Panc1 (cell line): ENCODE data around the gene EPN2. TPM values are rescaled to one million over a fixed set of nuclear protein-coding genes. Genes with fewer than 3 reads are reported as not detected.

Source experiments
- ATAC-seq: fragments of 200-7000 bp; cut with Tn5 transposase; 2 replicates; pipeline ENCODE4 v1.9.1; 2020; ENCODE audit warnings: mild to moderate bottlenecking, moderate library complexity
- BruUV-seq: library from RNA; stranded (reverse); fragments of 400-500 nt; replicated peaks from 2 replicates; lab custom pipeline; 2021; lab: Mats Ljungman, UMichigan
- CTCF ChIA-PET: fragments of 300-600 bp; sonication (Branson Sonifier 250); formaldehyde crosslinking; loops from one replicate; lab custom pipeline; 2022; ENCODE audit warnings: antibody characterized with exemption; lab: Charles Lee
- POLR2A ChIA-PET: fragments of 300-600 bp; sonication (Branson Sonifier 250); formaldehyde crosslinking; loops from one replicate; lab custom pipeline; 2022; ENCODE audit warnings: antibody characterized with exemption; lab: Charles Lee
- DNase-seq: peaks from one replicate; pipeline ENCODE4 v3.0.0-alpha.2; 2010; ENCODE audit warnings: low read depth, low spot score
- H3K27ac ChIP-seq: 2 replicates; pipeline ENCODE4 v1.5.1; 2011; ENCODE audit warnings: mild to moderate bottlenecking, low read length, inconsistent platforms
- H3K27me3 ChIP-seq: fragments of 200-500 bp; sonication (Bioruptor generic); 2 replicates; pipeline ENCODE4 v1.6.0; 2014; ENCODE audit warnings: low read length, inconsistent platforms; ENCODE audit not compliant: control insufficient read depth, insufficient read depth
- H3K36me3 ChIP-seq: fragments of 200-500 bp; sonication (Bioruptor generic); 2 replicates; pipeline ENCODE4 v1.5.1; 2014; ENCODE audit warnings: inconsistent platforms, mild to moderate bottlenecking, low read length, moderate library complexity; ENCODE audit not compliant: control insufficient read depth, insufficient read depth
- H3K4me1 ChIP-seq: 2 replicates; pipeline ENCODE4 v1.5.1; 2011; ENCODE audit warnings: inconsistent platforms, mild to moderate bottlenecking, low read length, moderate library complexity; ENCODE audit not compliant: control insufficient read depth, insufficient read depth
- H3K4me3 ChIP-seq, 2 experiments: 2 replicates each; pipeline ENCODE4 v1.5.1; 2011 to 2012; ENCODE audit warnings: low read depth in 2 of 2, low read length in 2 of 2, mild to moderate bottlenecking in 2 of 2, inconsistent platforms in 1 of 2, moderate library complexity in 1 of 2
- H3K9me3 ChIP-seq: fragments of 200-500 bp; sonication (Bioruptor generic); 2 replicates; pipeline ENCODE4 v1.5.1; 2014; ENCODE audit warnings: low read depth, mild to moderate bottlenecking, inconsistent platforms, low read length, moderate library complexity; ENCODE audit not compliant: control insufficient read depth, insufficient read depth
- CTCF ChIP-seq: fragments of 450-650 bp; IDR thresholded peaks from 2 replicates; pipeline ENCODE4 v1.5.1; 2017; ENCODE audit warnings: mild to moderate bottlenecking
- POLR2AphosphoS5 ChIP-seq: IDR thresholded peaks from 2 replicates; pipeline ENCODE4 v1.6.1; 2012; ENCODE audit warnings: mild to moderate bottlenecking, low read depth, low read length, moderate library complexity
- REST ChIP-seq, 2 experiments: IDR thresholded peaks; 2 replicates each; pipeline ENCODE4 v1.6.1; 2011 to 2012; ENCODE audit warnings: low read depth in 2 of 2, control low read depth in 1 of 2, low read length in 1 of 2, mild to moderate bottlenecking in 1 of 2, moderate library complexity in 1 of 2; ENCODE audit not compliant: insufficient read depth in 1 of 2
- SIN3A ChIP-seq: IDR thresholded peaks from 2 replicates; pipeline ENCODE4 v1.6.1; 2012; ENCODE audit warnings: low read depth, mild to moderate bottlenecking, low read length, moderate library complexity, borderline replicate concordance; ENCODE audit not compliant: insufficient read depth
- TCF7L2 ChIP-seq: IDR thresholded peaks from 2 replicates; pipeline ENCODE4 v1.6.1; 2011; ENCODE audit warnings: mild to moderate bottlenecking, low read depth, low read length, inconsistent platforms
- in situ Hi-C: cut with HindIII; loops from 2 replicates; pipeline ENCODE4 v1.10.0; 2016; ENCODE audit warnings: low sequenced_read_pairs, low pct_unique_long_range_greater_than_20kb
- intact Hi-C: fragments of 100-400 bp; cut with micrococcal nuclease; formaldehyde crosslinking; loops from one replicate; pipeline ENCODE4 v1.10.0; 2022; ENCODE audit not compliant: unreplicated experiment
- total RNA-seq: library from RNA; stranded (reverse); gene quantifications from one replicate; pipeline ENCODE4 v1.2.1, GENCODE V29; 2021; ENCODE audit not compliant: unreplicated experiment

EPN2 gene
- total RNA-seq, 1 experiment from 2014 or later, result 35.0 TPM

- no peak overlapping the region for H3K4me3 ChIP-seq
- POLR2A ChIA-PET, result no interaction called here
- TF ChIP-seq CTCF (no peak), POLR2AphosphoS5 (no peak), REST (IDR thresholded peaks at IDR 0.05; ENCODE audit: insufficient read depth in 1 of 2, low read depth in 2 of 2, low read length in 1 of 2) (no peak), SIN3A (no peak), TCF7L2 (no peak)
- no peak for DNase-seq
- H3K9me3 ChIP-seq, result no peaks in the 10 kb centered on the region
- in situ Hi-C loops, result no loop called here
- H3K27me3 ChIP-seq, result no peaks in the 10 kb centered on the region
- ATAC-seq, result no peak
- intact Hi-C loops, result no loop called here
- no peak overlapping the region for H3K27ac ChIP-seq
- no peaks in the 10 kb centered on the region for H3K4me1 ChIP-seq
- CTCF ChIA-PET, result no interaction called here
- BruUV-seq, result no TSS peak
- H3K36me3 ChIP-seq, result no peaks in the 10 kb centered on the region
These were observed 70.4 kb downstream of the EPN2 start for GRCh38 chr17:19307521-19307920.

GRCh38 chr17:19308398-19308797 lies 71.2 kb downstream of the EPN2 start:
- no peak for DNase-seq
- in situ Hi-C loops, result no loop called here
- ChIA-PET CTCF (no interaction called here), POLR2A (no interaction called here)
- intact Hi-C loops, result no loop called here
- no TSS peak for BruUV-seq
- Histone ChIP-seq H3K9me3 (no peaks in the 10 kb centered on the region), H3K36me3 (no peaks in the 10 kb centered on the region), H3K27ac (no peak overlapping the region), H3K27me3 (no peaks in the 10 kb centered on the region), H3K4me3 (no peak overlapping the region), H3K4me1 (no peaks in the 10 kb centered on the region)
- TF ChIP-seq POLR2AphosphoS5 (no peak), REST (IDR thresholded peaks at IDR 0.05; ENCODE audit: insufficient read depth in 1 of 2, low read depth in 2 of 2, low read length in 1 of 2) (no peak), TCF7L2 (no peak), CTCF (no peak), SIN3A (no peak)
- no peak for ATAC-seq
